Upper lobe of right lung (tissue), 1 donor: ENCODE measurements around the gene PLEKHJ1. TPM values are rescaled to one million over a fixed set of nuclear protein-coding genes. Genes with fewer than 3 reads are reported as not detected.

Source experiments
- ATAC-seq: fragments of 200-7000 bp; cut with Tn5 transposase; one replicate; pipeline ENCODE4 v1.9.1; 2020; ENCODE audit warnings: mild to moderate bottlenecking, moderate library complexity
- DNase-seq: peaks from one replicate; pipeline ENCODE4 v3.0.0-alpha.2; 2020
- H3K27ac ChIP-seq: fragments of 200-600 bp; one replicate; pipeline ENCODE4 v1.8.0; 2022
- H3K27me3 ChIP-seq: fragments of 200-600 bp; one replicate; pipeline ENCODE4 v1.8.0; 2022; ENCODE audit warnings: mild to moderate bottlenecking
- H3K36me3 ChIP-seq: fragments of 200-600 bp; one replicate; pipeline ENCODE4 v1.8.0; 2022
- H3K4me1 ChIP-seq: fragments of 200-600 bp; one replicate; pipeline ENCODE4 v1.8.0; 2022
- H3K4me3 ChIP-seq: fragments of 200-600 bp; one replicate; pipeline ENCODE4 v1.8.0; 2022; ENCODE audit warnings: mild to moderate bottlenecking
- H3K9me3 ChIP-seq: fragments of 200-600 bp; one replicate; pipeline ENCODE4 v1.8.0; 2022
- CTCF ChIP-seq: fragments of 200-600 bp; IDR thresholded peaks from one replicate; pipeline ENCODE4 v1.8.0; 2022; ENCODE audit warnings: antibody characterized with exemption
- intact Hi-C: fragments of 100-400 bp; cut with DNase I; formaldehyde crosslinking; loops from one replicate; pipeline ENCODE4 v1.11.0; 2022
- total RNA-seq: library from RNA; stranded (reverse); fragmentation: NEBNext Ultra II Directional; extraction: Animal tissue kit (Norgen Biotek cat#: 25700); gene quantifications from one replicate; pipeline ENCODE4 v1.2.1, GENCODE V29; 2021
- donor health status: DM: no; HTN: yes; CAD: no; lungs with severe emphysema.

The PLEKHJ1 gene
- total RNA-seq, 1 donor from 2014 or later = 54.6 TPM

GRCh38 chr19:2244486-2244885 lies 8.4 kb upstream of the PLEKHJ1 start:
- Histone ChIP-seq H3K9me3 (no peaks in the 10 kb centered on the region), H3K27me3 (peaks cover 6% of the 10 kb centered on the region), H3K36me3 (peaks cover 46% of the 10 kb centered on the region), H3K4me3 (no peak overlapping the region), H3K4me1 (peaks cover 38% of the 10 kb centered on the region), H3K27ac (no peak overlapping the region)
- intact Hi-C loops = no loop called here
- DNase-seq = no peak
- no peak for ATAC-seq
- TF ChIP-seq CTCF = no peak

- Histone ChIP-seq H3K4me1 (peaks cover 42% of the 10 kb centered on the region), H3K27me3 (peaks cover 2% of the 10 kb centered on the region), H3K9me3 (no peaks in the 10 kb centered on the region), H3K4me3 (no peak overlapping the region), H3K27ac (no peak overlapping the region), H3K36me3 (peaks cover 46% of the 10 kb centered on the region)
- ATAC-seq (no peak), DNase-seq (no peak)
- no peak for TF ChIP-seq CTCF
- intact Hi-C loops = no loop called here
Measured at GRCh38 chr19:2244125-2244411, 7.9 kb upstream of the PLEKHJ1 start.

GRCh38 chr19:2243274-2244124 lies 7.4 kb upstream of the PLEKHJ1 start:
- intact Hi-C loops = no loop called here
- peaks cover 48% of the 10 kb centered on the region for H3K4me1 ChIP-seq
- DNase-seq (no peak), ATAC-seq (no peak)
- H3K4me3 ChIP-seq = no peak overlapping the region
- H3K9me3 ChIP-seq = no peaks in the 10 kb centered on the region
- H3K27ac ChIP-seq = no peak overlapping the region
- no peak for TF ChIP-seq CTCF
- H3K36me3 ChIP-seq = peaks cover 46% of the 10 kb centered on the region
- H3K27me3 ChIP-seq = no peaks in the 10 kb centered on the region

GRCh38 chr19:2242816-2243215 lies 6.7 kb upstream of the PLEKHJ1 start:
- TF ChIP-seq CTCF = no peak
- H3K27me3 ChIP-seq = no peaks in the 10 kb centered on the region
- no peak overlapping the region for H3K27ac ChIP-seq
- DNase-seq = no peak
- H3K4me1 ChIP-seq = peaks cover 55% of the 10 kb centered on the region
- ATAC-seq = no peak
- H3K36me3 ChIP-seq = peaks cover 46% of the 10 kb centered on the region
- H3K9me3 ChIP-seq = no peaks in the 10 kb centered on the region
- H3K4me3 ChIP-seq = no peak overlapping the region
- intact Hi-C loops = no loop called here

- Histone ChIP-seq H3K27me3 (no peaks in the 10 kb centered on the region), H3K4me3 (no peak overlapping the region), H3K27ac (peak overlapping the region; percentile 68), H3K9me3 (no peaks in the 10 kb centered on the region), H3K4me1 (peaks cover 62% of the 10 kb centered on the region), H3K36me3 (peaks cover 40% of the 10 kb centered on the region)
- intact Hi-C loops = no loop called here
- DNase-seq = no peak
- no peak for ATAC-seq
- TF ChIP-seq CTCF = no peak
Measured at GRCh38 chr19:2242092-2242537, 6.0 kb upstream of the PLEKHJ1 start.
